ENCODE results near the gene INSYN2A. TPM values are rescaled to one million over a fixed set of nuclear protein-coding genes. Genes with fewer than 3 reads are reported as not detected.

INSYN2A gene, protein sequence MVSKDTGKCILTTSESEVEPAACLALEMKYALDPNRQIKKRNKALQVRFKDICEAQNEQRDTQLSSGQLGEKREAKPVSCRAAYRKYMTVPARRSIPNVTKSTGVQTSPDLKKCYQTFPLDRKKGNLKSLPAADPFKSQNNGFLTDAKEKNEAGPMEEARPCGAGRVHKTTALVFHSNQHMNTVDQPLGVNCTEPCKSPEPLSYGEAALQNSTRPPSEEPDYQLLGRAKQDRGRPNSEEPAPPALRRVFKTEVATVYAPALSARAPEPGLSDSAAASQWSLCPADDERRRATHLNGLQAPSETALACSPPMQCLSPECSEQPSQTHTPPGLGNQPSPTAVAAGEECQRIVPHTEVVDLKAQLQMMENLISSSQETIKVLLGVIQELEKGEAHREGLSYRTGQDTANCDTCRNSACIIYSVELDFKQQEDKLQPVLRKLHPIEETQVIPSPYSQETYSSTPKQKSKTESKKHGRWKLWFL
- total RNA-seq (2022), result 0.07 TPM in 1 of 2 replicates, not detected in the other
- percentile 12 among the genes with signal in this experiment for Bru-seq, nascent RNA
- percentile 6 among the genes with signal in this experiment for BruChase-seq, experiment 1, labeled RNA remaining after a 6-hour chase
- BruChase-seq, experiment 2, labeled RNA remaining after a 2-hour chase, result percentile 13 among the genes with signal in this experiment
- long read RNA-seq, partial matches to known transcripts, result 0 of 3 reads
- long read RNA-seq, other reads (novel, unspliced or antisense), result 3 of 3 reads

GRCh38 chr10:127196282-127197153 is at the start of gene INSYN2A:
Gene INSYN2A (minus strand): TSS chr10:127196591. CDS start chr10:127176395, 20,196 bp downstream.
- intact Hi-C loops (cut with micrococcal nuclease), result no loop called here
- H3K27ac Mint-ChIP-seq (ENCODE audit: low read depth, unreplicated experiment), result no peak within 1 kb of the TSS
- POLR2A ChIA-PET, result no interaction called here

DNA sequence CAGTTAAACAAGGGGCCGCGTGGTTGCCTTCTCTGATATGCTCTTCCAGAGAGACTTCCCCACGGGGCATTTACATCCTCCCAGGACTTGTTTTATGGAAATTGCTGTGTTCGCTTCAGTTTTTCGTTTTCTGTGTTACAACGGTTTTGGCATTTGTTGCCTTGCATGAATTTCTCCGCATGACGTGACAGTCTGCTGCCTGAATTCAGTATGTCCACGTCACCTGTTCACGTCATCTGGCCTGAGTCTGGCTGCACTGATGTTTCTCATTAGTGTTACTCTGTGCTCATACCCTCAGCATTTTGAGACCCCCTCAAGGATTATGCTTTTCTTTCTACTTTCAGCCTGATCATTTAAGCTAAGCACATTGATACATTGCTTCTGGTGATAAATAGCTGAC is 49.1 kb upstream of the INSYN2A start:
- H3K4me3 Mint-ChIP-seq (ENCODE audit: unreplicated experiment), result no peak overlapping the region
- intact Hi-C loops (cut with micrococcal nuclease), result no loop called here
- no peak overlapping the region for H3K27ac Mint-ChIP-seq (ENCODE audit: low read depth, unreplicated experiment)
- no peaks in the 10 kb centered on the region for H3K27me3 Mint-ChIP-seq (ENCODE audit: insufficient read depth, unreplicated experiment)
- no peaks in the 10 kb centered on the region for H3K9me3 Mint-ChIP-seq (ENCODE audit: unreplicated experiment)
- POLR2A ChIA-PET, result no interaction called here
- no peak for TF ChIP-seq CTCF (IDR thresholded peaks at IDR 0.05; ENCODE audit: unreplicated experiment)
- peaks cover 10% of the 10 kb centered on the region for H3K36me3 Mint-ChIP-seq (ENCODE audit: insufficient read depth, unreplicated experiment)
- no peak for DNase-seq (ENCODE audit: unreplicated experiment)
- BruUV-seq (replicated peaks), result no TSS peak
- no peaks in the 10 kb centered on the region for H3K4me1 Mint-ChIP-seq (ENCODE audit: insufficient read depth, unreplicated experiment)
- CTCF ChIA-PET, result interaction anchor here (0.6 kb wide), 1 partner anchor 50 kb away, joined by 4 read pairs; no protein-coding TSS in a partner anchor

More at GRCh38 chr10:127196282-127197153, at the start of gene INSYN2A:
- Mint-ChIP-seq H3K4me3 (ENCODE audit: unreplicated experiment) (peak within 1 kb of the TSS; percentile 55), H3K4me1 (ENCODE audit: insufficient read depth, unreplicated experiment) (no peaks in the 10 kb centered on the region), H3K9me3 (ENCODE audit: unreplicated experiment) (no peaks in the 10 kb centered on the region), H3K36me3 (ENCODE audit: insufficient read depth, unreplicated experiment) (no peaks in the 10 kb centered on the region), H3K27me3 (ENCODE audit: insufficient read depth, unreplicated experiment) (no peaks in the 10 kb centered on the region)
- peak; percentile 30 for DNase-seq (ENCODE audit: unreplicated experiment)
- CTCF ChIA-PET, result interaction anchor here (0.6 to 0.7 kb wide), 3 partner anchors 12 to 1067 kb away, joined by 3 read pairs; no protein-coding TSS in a partner anchor
- TF ChIP-seq CTCF (IDR thresholded peaks at IDR 0.05; ENCODE audit: unreplicated experiment), result no peak
- no TSS peak for BruUV-seq (replicated peaks)

DNA sequence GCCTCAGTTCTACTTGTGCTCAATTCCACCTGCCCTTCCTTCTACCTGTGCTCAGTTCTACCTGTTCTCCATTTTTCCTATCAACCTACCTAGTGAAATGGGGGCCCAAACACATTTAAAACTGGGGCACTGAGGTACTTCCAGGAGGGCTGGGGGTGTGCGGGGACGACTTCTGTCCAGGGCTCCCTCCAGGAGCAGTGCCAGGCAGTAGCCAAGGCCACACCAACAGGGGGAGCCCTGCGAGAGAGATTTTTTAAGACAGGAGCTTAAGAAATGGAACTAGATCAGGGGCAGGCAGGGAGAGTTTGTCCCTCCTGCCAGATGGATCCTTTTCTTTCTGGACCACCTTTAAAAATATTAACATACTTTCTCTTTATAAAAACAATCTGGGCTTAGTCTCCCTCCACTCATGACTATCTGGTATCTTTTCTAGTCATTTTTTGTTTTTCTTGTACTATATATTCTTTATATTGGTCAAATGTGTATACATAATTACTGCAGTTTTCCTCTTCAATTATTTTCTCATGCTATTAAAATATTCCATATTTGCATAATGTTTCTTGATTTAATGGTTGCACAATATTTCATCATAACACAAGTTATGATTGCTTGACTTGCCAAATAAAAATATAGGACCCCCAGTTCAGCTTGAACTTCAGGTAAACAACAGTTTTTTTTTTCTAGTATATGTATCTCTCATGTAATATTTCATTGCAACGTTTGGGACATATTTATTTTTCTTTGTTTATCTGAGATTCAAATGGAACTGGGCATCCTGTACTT is 47.3 kb upstream of the INSYN2A start:
- H3K4me1 Mint-ChIP-seq (ENCODE audit: insufficient read depth, unreplicated experiment), result no peaks in the 10 kb centered on the region
- CTCF ChIA-PET, result interaction anchor here (0.6 to 0.8 kb wide), 2 partner anchors 14 to 97 kb away, joined by 3 read pairs; no protein-coding TSS in a partner anchor
- intact Hi-C loops (cut with micrococcal nuclease), result no loop called here
- H3K9me3 Mint-ChIP-seq (ENCODE audit: unreplicated experiment), result no peaks in the 10 kb centered on the region
- no peak overlapping the region for H3K4me3 Mint-ChIP-seq (ENCODE audit: unreplicated experiment)
- BruUV-seq (replicated peaks), result no TSS peak
- peak; percentile 54 for DNase-seq (ENCODE audit: unreplicated experiment)
- H3K27me3 Mint-ChIP-seq (ENCODE audit: insufficient read depth, unreplicated experiment), result no peaks in the 10 kb centered on the region
- H3K36me3 Mint-ChIP-seq (ENCODE audit: insufficient read depth, unreplicated experiment), result peaks cover 5% of the 10 kb centered on the region
- no peak overlapping the region for H3K27ac Mint-ChIP-seq (ENCODE audit: low read depth, unreplicated experiment)
- TF ChIP-seq CTCF (IDR thresholded peaks at IDR 0.05; ENCODE audit: unreplicated experiment), result peak; percentile 31
- POLR2A ChIA-PET, result interaction anchor here (0.6 kb wide), 1 partner anchor 1284 kb away, joined by 3 read pairs; no protein-coding TSS in a partner anchor
